GM21423 (cell line): ENCODE measurements around the gene MMP28.
A peak's percentile ranks its signal among the peaks of the same experiment; 100 is the strongest.
"Not testable (repeated sequence)": the region's sequence is repeated elsewhere in the genome, so short reads cannot be mapped to it uniquely, and the experiment has no call there.

Source experiments
- ATAC-seq: cut with Tn5 transposase; IDR thresholded peaks from one replicate; pipeline ENCODE4 v1.9.1; 2021; ENCODE audit warnings: mild to moderate bottlenecking, moderate library complexity; ENCODE audit not compliant: unreplicated experiment

MMP28 gene

GRCh38 chr17:35766489-35766877 is 29.0 kb downstream of the MMP28 start:
- ATAC-seq, result no peak

- no peak for ATAC-seq
Observed at GRCh38 chr17:35765756-35766488, 29.5 kb downstream of the MMP28 start.

GRCh38 chr17:35765086-35765710 is 30.2 kb downstream of the MMP28 start:
- no peak for ATAC-seq

GRCh38 chr17:35764123-35764991 is 31.1 kb downstream of the MMP28 start:
- ATAC-seq, result peak; percentile 91

GRCh38 chr17:35763767-35764122 is 31.7 kb downstream of the MMP28 start:
- no peak for ATAC-seq

GRCh38 chr17:35761601-35762000 is 33.8 kb downstream of the MMP28 start:
- ATAC-seq, result no peak

GRCh38 chr17:35760587-35760986 is 34.9 kb downstream of the MMP28 start, which contains the start of gene C17orf50:
Gene C17orf50, plus strand, starts transcription at chr17:35760887. Its CDS starts 55 bp downstream, at chr17:35760942.
- ATAC-seq, result no peak

GRCh38 chr17:35757243-35757642 is 38.2 kb downstream of the MMP28 start:
- ATAC-seq, result no peak

- no peak for ATAC-seq
Observed at GRCh38 chr17:35752945-35753764, 42.3 kb downstream of the MMP28 start, which contains the start of gene GAS2L2. Gene GAS2L2, minus strand, starts transcription at chr17:35753239. Its CDS starts 389 bp downstream, at chr17:35752850.

GRCh38 chr17:35752471-35752870 is 43.0 kb downstream of the MMP28 start:
- ATAC-seq, result no peak

GRCh38 chr17:35751541-35751940 is 43.9 kb downstream of the MMP28 start:
- not testable (repeated sequence) for ATAC-seq

- no peak for ATAC-seq
Observed at GRCh38 chr17:35750526-35751395, 44.7 kb downstream of the MMP28 start.

- ATAC-seq, result no peak
Observed at GRCh38 chr17:35749560-35750412, 45.7 kb downstream of the MMP28 start.

GRCh38 chr17:35748979-35749378 is 46.5 kb downstream of the MMP28 start:
- no peak for ATAC-seq

GRCh38 chr17:35748341-35748841 is 47.0 kb downstream of the MMP28 start:
- ATAC-seq, result no peak

- ATAC-seq, result no peak
Observed at GRCh38 chr17:35747540-35748017, 47.9 kb downstream of the MMP28 start.

- ATAC-seq, result no peak
Observed at GRCh38 chr17:35745749-35746320, 49.6 kb downstream of the MMP28 start.

- ATAC-seq, result no peak
Observed at GRCh38 chr17:35745246-35745645, 50.2 kb downstream of the MMP28 start.
